Effector memory CD4-positive, alpha-beta T cell (primary cell): ENCODE results near the gene BARHL2.

Source experiments
- DNase-seq, 3 donors: peaks; one replicate each; pipeline ENCODE4 v3.0.0-alpha.2; 2020
- H3K27ac ChIP-seq: 2 replicates; pipeline ENCODE4 v1.7.0; 2013; ENCODE audit warnings: mild to moderate bottlenecking, low read length, moderate library complexity; ENCODE audit not compliant: insufficient read depth, poor library complexity, severe bottlenecking
- H3K27me3 ChIP-seq: replicated peaks from 2 replicates; pipeline ENCODE4 v1.7.0; 2013; ENCODE audit warnings: mild to moderate bottlenecking, low read length; ENCODE audit not compliant: insufficient read depth, control insufficient read depth, poor library complexity, severe bottlenecking
- H3K36me3 ChIP-seq: 2 replicates; pipeline ENCODE4 v1.7.0; 2013; ENCODE audit warnings: mild to moderate bottlenecking, low read length, moderate library complexity; ENCODE audit not compliant: control insufficient read depth, insufficient read depth
- H3K4me1 ChIP-seq: 2 replicates; pipeline ENCODE4 v1.7.0; 2013; ENCODE audit warnings: low read length, mild to moderate bottlenecking; ENCODE audit not compliant: control insufficient read depth, insufficient read depth, poor library complexity, severe bottlenecking
- H3K4me3 ChIP-seq: 2 replicates; pipeline ENCODE4 v1.7.0; 2013; ENCODE audit warnings: low read length, low read depth, mild to moderate bottlenecking; ENCODE audit not compliant: insufficient read depth, poor library complexity, severe bottlenecking
- H3K9me3 ChIP-seq: 2 replicates; pipeline ENCODE4 v1.7.0; 2013; ENCODE audit warnings: mild to moderate bottlenecking, low read length, moderate library complexity; ENCODE audit not compliant: control insufficient read depth

BARHL2 gene

DNA sequence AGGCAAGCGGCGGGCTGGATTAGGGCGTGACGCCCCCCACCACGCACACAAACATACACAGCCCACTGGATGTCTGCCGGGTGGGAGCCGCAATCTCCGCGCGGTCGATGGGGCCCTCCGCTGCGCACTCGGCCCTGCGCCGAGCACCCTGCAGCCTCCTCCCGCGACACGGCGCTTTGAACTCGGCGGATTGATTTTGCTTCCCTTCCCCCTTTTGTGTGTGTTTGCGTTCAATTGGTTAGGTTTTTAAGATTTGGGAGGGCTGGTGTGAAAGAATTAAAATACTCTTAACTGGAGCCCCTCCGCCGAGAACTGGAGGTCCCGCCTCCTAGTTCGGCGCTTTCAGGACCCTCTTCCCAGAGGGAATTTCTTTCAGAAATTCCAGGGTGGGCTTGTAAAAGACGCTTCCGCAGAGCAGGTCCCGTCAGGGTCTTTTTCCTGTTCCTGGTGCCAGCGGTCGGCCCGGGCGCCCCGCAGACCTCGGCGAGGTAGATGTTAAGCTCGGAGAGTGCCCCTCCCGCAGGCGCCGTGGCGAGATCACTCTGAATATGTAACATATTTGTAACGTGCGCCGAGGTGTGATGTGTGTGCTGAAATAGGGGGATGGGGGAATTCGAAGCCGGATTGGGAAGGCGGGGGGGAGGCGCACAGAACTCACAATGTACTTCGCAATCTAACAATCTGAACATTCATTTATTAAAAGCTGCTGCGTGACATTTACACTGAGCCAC lies 8.0 kb upstream of the BARHL2 start:
- Histone ChIP-seq H3K4me3 (no peak overlapping the region), H3K9me3 (no peaks in the 10 kb centered on the region), H3K4me1 (peaks cover 30% of the 10 kb centered on the region), H3K27ac (no peak overlapping the region), H3K27me3 (peaks cover 96% of the 10 kb centered on the region), H3K36me3 (no peaks in the 10 kb centered on the region)
- no peak for DNase-seq

DNA sequence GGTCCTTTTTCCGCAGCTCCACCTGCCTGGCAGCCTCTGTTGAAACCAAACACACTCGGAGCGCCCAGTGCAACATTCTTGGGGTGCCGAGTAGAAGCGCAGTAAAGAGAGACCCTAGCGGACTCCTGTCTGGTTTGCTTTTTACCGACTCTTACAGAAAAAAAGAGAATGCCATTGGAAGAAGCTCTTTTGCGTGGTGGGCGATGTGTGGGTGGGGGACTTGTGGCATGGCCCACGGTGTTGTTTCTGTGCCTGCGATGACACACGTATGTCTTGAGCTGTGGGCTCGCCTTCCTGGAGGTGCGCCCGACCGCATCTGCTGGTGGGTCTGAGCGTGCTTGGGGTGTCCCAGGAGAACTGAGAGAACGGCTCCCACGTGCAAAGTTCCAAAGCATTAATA lies 7.3 kb upstream of the BARHL2 start:
- no peak overlapping the region for H3K27ac ChIP-seq
- DNase-seq = no peak
- H3K4me3 ChIP-seq = no peak overlapping the region
- H3K4me1 ChIP-seq = peaks cover 23% of the 10 kb centered on the region
- H3K27me3 ChIP-seq = peaks cover 96% of the 10 kb centered on the region
- peaks cover 6% of the 10 kb centered on the region for H3K9me3 ChIP-seq
- H3K36me3 ChIP-seq = no peaks in the 10 kb centered on the region

DNA sequence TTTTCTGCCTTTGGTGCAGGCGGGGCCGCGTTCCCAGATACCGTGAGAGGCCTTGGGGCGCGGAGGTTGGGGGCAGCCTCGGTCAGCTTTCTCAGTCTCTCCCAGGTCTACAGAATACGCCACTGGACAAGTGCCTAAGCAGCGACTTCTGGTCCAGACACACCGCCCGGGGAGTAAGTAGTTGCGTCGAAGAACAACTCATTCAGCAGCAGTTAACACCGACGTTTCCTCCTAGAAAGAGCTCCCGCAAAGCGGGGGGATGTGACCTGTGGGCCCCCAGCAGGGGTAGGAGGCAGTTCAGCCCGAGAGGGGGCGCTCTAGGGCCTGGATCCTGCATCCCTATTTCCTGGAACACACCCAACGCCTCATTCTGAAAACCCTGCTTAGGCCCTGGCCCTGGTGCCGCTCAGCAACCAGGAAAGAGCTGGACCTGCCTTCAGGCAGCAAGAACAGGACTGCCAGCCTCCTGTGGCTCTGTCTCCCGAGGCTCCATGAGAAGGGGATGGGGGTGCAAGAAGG lies 6.5 kb upstream of the BARHL2 start:
- no peak for DNase-seq
- Histone ChIP-seq H3K9me3 (peaks cover 6% of the 10 kb centered on the region), H3K27me3 (peaks cover 98% of the 10 kb centered on the region), H3K4me1 (peaks cover 22% of the 10 kb centered on the region), H3K4me3 (peak overlapping the region; percentile 44), H3K27ac (no peak overlapping the region), H3K36me3 (no peaks in the 10 kb centered on the region)

DNA sequence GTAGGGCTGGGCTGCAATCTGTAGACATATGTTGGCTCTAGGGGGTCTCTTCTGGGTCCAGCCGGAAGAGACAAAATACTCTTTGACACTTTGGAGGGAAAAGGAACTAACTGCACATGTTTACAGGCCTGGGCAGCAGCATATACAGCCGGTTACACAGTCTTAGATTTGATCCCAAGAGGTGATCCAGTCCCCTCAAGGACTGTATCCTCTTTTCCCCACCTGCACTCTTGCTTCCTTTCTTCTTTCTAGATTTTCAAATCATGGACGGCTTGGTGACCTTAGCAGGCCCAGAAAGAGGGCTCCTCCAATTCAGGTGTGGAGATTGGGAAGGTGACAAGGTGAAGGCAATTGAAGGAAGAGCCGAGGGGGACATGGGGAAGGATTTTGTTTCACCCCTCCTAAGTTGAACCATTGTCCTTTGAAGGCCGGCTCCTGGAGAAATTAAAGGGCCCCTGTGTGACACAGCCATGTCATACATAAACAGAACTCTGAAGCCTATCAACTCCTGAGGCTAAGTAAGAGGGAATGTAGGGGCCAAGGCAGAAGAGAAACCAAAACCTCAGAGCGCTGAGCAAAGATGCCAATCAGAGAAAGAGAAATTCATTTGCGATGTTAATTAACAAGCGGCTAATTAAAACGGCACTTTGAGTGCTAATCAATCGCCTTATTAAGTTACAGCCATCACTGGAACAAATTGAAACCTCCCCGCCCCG lies 5.9 kb upstream of the BARHL2 start:
- DNase-seq = no peak
- H3K27ac ChIP-seq = no peak overlapping the region
- peaks cover 99% of the 10 kb centered on the region for H3K27me3 ChIP-seq
- H3K4me1 ChIP-seq = peaks cover 28% of the 10 kb centered on the region
- H3K36me3 ChIP-seq = no peaks in the 10 kb centered on the region
- H3K4me3 ChIP-seq = peak overlapping the region; percentile 44
- peaks cover 6% of the 10 kb centered on the region for H3K9me3 ChIP-seq

DNA sequence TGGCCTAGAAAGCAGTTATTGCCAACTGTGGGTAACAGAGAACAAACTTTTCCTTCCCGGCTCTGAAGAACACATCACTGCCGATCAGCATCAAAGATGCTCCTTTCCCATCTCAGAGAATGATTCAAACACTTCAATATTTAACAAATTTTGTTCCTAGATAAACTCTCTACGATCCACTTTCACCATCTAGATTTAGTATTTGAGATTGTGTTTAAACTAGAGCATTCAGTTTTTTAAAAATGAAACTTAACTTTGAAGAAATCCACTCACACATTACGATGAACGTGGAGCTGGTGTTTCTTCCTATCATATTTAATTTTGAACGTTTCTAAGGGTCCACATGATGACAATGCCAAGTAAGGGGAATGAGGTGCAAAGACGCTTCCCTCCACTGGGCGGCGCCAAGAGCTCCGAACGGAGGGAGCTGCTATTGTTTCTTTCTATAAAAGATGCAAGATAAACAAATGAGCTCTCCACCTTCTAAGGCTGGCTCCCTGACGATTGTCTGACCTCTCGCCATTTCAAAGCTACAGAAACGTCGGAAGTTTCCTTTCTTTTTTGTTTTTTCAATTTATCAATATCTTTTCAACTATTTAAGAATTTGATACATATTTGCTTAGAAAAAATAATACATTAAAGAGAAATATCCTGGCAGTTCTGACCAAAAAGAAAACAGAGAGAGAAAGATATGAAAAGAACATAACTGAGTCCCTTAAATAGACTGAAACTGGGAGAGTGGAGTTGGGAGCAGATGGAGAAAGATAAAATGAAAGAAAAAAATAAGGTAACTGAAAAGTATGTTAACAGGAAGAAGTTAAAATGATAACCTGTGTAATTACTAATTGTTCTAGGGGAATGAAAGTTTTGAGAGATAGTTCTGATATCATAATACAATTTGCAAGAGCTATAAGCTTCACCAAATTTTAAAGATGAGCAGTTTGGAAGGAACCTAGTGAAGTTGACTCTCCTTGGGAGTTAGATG lies 4.4 kb upstream of the BARHL2 start:
- Histone ChIP-seq H3K36me3 (no peaks in the 10 kb centered on the region), H3K27ac (no peak overlapping the region), H3K4me1 (peaks cover 26% of the 10 kb centered on the region), H3K9me3 (peaks cover 12% of the 10 kb centered on the region), H3K4me3 (no peak overlapping the region), H3K27me3 (peaks cover 94% of the 10 kb centered on the region)
- DNase-seq = peak in 1 of 3 donors; percentile 31

DNA sequence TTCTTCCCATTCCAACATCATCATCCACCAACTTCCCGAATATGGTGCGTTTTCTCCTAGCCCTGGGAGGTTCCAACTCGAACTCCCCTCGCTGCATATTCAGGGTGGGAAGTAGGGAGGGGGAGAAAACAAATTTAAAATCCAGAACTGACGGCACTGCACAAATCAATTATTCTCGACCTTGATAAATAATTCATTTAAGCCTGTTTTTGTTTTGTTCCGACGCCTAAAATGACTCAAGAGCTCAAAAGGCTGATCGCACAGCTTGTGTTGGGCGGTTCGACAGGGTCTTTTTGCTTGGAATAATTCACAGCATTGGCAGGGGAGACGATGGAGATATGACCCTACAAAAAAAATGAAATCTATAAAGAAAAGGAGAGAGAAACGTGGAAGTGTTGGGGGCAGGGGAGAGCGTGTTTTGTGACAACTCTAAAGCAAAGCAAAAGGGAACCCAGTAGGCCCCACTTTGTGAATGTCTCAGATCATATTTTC lies 3.1 kb upstream of the BARHL2 start:
- Histone ChIP-seq H3K36me3 (no peaks in the 10 kb centered on the region), H3K4me3 (no peak overlapping the region), H3K27ac (no peak overlapping the region), H3K4me1 (peaks cover 20% of the 10 kb centered on the region), H3K27me3 (peaks cover 93% of the 10 kb centered on the region), H3K9me3 (peaks cover 15% of the 10 kb centered on the region)
- no peak for DNase-seq

DNA sequence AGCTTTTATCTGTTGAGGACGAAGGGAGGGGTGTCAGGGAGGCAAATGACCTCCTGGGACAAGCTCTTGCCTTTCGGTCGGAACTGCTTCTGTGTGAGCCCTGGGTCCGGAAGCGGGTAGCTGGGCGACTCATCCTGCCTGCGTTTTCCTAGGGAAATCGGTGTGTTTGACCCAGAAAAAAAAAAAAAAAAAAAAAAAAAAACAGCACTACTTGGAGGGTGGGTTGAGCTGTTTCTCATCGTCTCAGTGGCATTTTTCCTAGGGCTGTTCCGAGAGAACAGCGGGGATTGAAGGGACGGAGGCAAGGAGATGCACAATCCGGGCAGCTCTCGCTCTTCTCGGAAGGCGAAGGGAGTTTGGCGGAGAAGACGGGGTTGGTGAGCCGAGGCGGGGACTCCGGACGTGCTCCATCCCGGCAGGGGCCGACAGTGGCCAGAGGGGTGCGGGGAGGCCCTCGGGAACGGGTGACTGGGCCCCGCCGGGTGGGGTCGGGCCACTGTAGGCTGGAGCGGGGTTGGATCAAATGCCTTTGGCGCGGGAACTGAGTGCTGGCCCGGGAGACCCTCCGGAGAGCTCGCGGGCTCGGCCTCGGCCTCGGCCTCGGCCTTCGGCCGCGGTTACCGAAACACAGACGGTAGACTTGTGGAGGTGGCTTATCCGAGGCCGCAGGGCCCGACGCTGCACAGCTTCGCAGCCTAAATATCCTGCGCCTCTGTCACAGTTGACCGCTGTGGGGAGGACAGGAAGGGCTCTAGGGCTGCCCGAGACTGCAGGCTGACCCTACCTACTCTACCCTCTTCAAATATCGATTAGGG lies 2.4 kb upstream of the BARHL2 start:
- DNase-seq = no peak
- H3K4me3 ChIP-seq = no peak overlapping the region
- H3K36me3 ChIP-seq = no peaks in the 10 kb centered on the region
- no peak overlapping the region for H3K27ac ChIP-seq
- H3K27me3 ChIP-seq = peaks cover 91% of the 10 kb centered on the region
- H3K9me3 ChIP-seq = peaks cover 15% of the 10 kb centered on the region
- H3K4me1 ChIP-seq = peaks cover 14% of the 10 kb centered on the region

DNA sequence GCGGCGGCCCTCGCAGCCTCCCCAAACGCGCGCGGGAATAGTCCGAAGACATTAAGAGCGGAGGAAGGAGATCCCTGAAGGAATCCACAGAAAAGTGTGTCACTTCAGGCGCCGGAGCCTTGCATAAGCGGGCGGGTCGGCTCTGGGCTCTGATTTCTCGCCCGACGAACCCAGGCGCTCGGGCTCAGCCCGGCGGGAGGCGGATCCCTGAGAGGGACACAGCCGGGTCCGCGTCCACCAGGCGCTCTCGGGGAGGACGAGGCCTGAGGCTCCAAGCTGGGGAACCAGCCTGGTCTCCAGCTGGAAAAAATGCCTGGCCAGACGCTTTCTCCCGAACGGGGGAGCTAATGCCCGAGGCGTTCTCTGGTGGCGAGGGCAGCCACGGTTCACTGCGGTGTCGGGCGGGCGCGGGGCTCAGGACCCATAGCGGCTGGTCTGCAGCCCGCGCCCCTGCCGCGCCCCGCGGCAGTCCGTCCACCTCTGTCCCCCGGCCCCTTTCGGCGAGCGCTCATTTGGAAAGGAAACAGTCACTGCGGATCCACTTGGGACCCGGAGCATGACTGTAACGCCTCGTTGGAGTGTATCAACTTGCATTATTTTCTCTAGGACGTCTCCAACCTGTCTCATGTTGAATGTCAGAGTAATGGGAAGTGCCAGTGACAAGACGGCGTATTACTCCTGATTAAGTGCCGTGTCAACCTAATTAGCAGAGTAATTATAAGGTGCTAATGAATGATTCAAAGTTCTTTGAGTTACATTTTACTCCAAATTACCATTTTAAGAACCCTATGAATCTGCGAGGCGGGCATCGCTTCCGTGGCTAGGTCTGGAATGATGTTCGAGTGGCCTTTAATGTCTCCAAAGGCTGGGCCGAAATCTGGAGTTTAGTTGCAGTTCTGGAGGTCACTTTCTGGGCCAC lies 1.6 kb upstream of the BARHL2 start:
- Histone ChIP-seq H3K27me3 (peaks cover 90% of the 10 kb centered on the region), H3K4me3 (no peak overlapping the region), H3K4me1 (peaks cover 13% of the 10 kb centered on the region), H3K9me3 (peaks cover 15% of the 10 kb centered on the region), H3K27ac (no peak overlapping the region), H3K36me3 (no peaks in the 10 kb centered on the region)
- DNase-seq = no peak
